HEK293 (cell line): Measurements from ENCODE around the gene ACVR1C.

Source experiments
- CTCF ChIA-PET: fragments of 350-600 bp; formaldehyde crosslinking; extraction: SDS; loops from one replicate; lab custom pipeline; 2021; ENCODE audit warnings: antibody characterized with exemption; lab: Yijun Ruan, JAX
- POLR2A ChIA-PET: fragments of 300-600 bp; formaldehyde crosslinking; extraction: SDS; loops from one replicate; lab custom pipeline; 2020; ENCODE audit warnings: antibody characterized with exemption, inconsistent platforms; lab: Yijun Ruan, JAX
- H3K27ac ChIP-seq: fragments of 200-500 bp; sonication (Bioruptor generic); 2 replicates; pipeline ENCODE4 v1.5.1; 2014; ENCODE audit warnings: low read depth, low read length, control low read depth, inconsistent platforms; ENCODE audit errors: extremely low read depth
- H3K36me3 ChIP-seq, 2 experiments: fragments of 200-500 bp in 1 of 2; sonication (Bioruptor generic) in 1 of 2; 1 replicate in 1 of 2; 2 replicates in 1 of 2; pipeline ENCODE4 v1.5.1; 2014 to 2017; ENCODE audit warnings: inconsistent platforms in 2 of 2, low read length in 2 of 2; ENCODE audit not compliant: control insufficient read depth in 2 of 2, insufficient read depth in 1 of 2
- H3K4me1 ChIP-seq: fragments of 200-500 bp; sonication (Bioruptor generic); 2 replicates; pipeline ENCODE4 v1.5.1; 2014; ENCODE audit warnings: mild to moderate bottlenecking, low read length, inconsistent platforms; ENCODE audit not compliant: control insufficient read depth, insufficient read depth
- H3K4me3 ChIP-seq: 2 replicates; pipeline ENCODE4 v1.5.1; 2011; ENCODE audit warnings: low read depth, mild to moderate bottlenecking, control low read depth, low read length, moderate library complexity
- H3K9me3 ChIP-seq: fragments of 200-500 bp; sonication (Bioruptor generic); 2 replicates; pipeline ENCODE4 v1.5.1; 2014; ENCODE audit warnings: low read depth, low read length, inconsistent platforms; ENCODE audit not compliant: control insufficient read depth, insufficient read depth
- AEBP2 ChIP-seq: fragments of 450-650 bp; formaldehyde crosslinking; IDR thresholded peaks from 2 replicates; pipeline ENCODE4 v1.5.1; 2016; ENCODE audit warnings: missing biosample characterization, missing genetic modification characterization, borderline replicate concordance
- CTCF ChIP-seq: fragments of 450-650 bp; formaldehyde crosslinking; IDR thresholded peaks from 2 replicates; pipeline ENCODE4 v1.5.1; 2016; ENCODE audit warnings: missing biosample characterization, missing genetic modification characterization
- EGR2 ChIP-seq: fragments of 450-650 bp; formaldehyde crosslinking; IDR thresholded peaks from 2 replicates; pipeline ENCODE4 v1.5.1; 2016; ENCODE audit warnings: low read depth, missing biosample characterization, missing genetic modification characterization
- GFI1B ChIP-seq: fragments of 450-650 bp; formaldehyde crosslinking; IDR thresholded peaks from 2 replicates; pipeline ENCODE4 v1.5.1; 2016; ENCODE audit warnings: missing biosample characterization, missing genetic modification characterization
- KLF10 ChIP-seq: fragments of 450-650 bp; IDR thresholded peaks from 2 replicates; pipeline ENCODE4 v1.5.1; 2018; ENCODE audit warnings: missing biosample characterization, mild to moderate bottlenecking, missing genetic modification characterization
- KLF16 ChIP-seq: fragments of 450-650 bp; formaldehyde crosslinking; IDR thresholded peaks from 2 replicates; pipeline ENCODE4 v1.5.1; 2017; ENCODE audit warnings: missing biosample characterization, missing genetic modification characterization
- KLF8 ChIP-seq: fragments of 450-650 bp; formaldehyde crosslinking; IDR thresholded peaks from 2 replicates; pipeline ENCODE4 v1.5.1; 2016; ENCODE audit warnings: missing biosample characterization, missing genetic modification characterization
- PRDM10 ChIP-seq: fragments of 450-650 bp; formaldehyde crosslinking; IDR thresholded peaks from 2 replicates; pipeline ENCODE4 v1.5.1; 2016; ENCODE audit warnings: missing biosample characterization, missing genetic modification characterization
- SETDB1 ChIP-seq: IDR thresholded peaks from one replicate; pipeline ENCODE4 v1.6.1; 2017; ENCODE audit warnings: mild to moderate bottlenecking, low read length, moderate library complexity, mixed read lengths; ENCODE audit not compliant: insufficient read length
- SP2 ChIP-seq: fragments of 450-650 bp; formaldehyde crosslinking; IDR thresholded peaks from 2 replicates; pipeline ENCODE4 v1.5.1; 2016; ENCODE audit warnings: missing biosample characterization, missing genetic modification characterization
- TCF7L2 ChIP-seq: IDR thresholded peaks from 2 replicates; pipeline ENCODE4 v1.6.1; 2011; ENCODE audit warnings: low read depth, mild to moderate bottlenecking, inconsistent platforms, low read length, moderate library complexity, borderline replicate concordance
- TRIM28 ChIP-seq: IDR thresholded peaks from 2 replicates; pipeline ENCODE4 v1.6.1; 2011; ENCODE audit warnings: low read length, control low read depth, borderline replicate concordance
- YY1 ChIP-seq: fragments of 450-650 bp; formaldehyde crosslinking; IDR thresholded peaks from 2 replicates; pipeline ENCODE4 v1.5.1; 2018; ENCODE audit warnings: missing biosample characterization, missing genetic modification characterization
- ZBTB20 ChIP-seq: fragments of 450-650 bp; formaldehyde crosslinking; IDR thresholded peaks from 2 replicates; pipeline ENCODE4 v1.5.1; 2016; ENCODE audit warnings: missing biosample characterization, missing genetic modification characterization
- ZBTB26 ChIP-seq: fragments of 450-650 bp; formaldehyde crosslinking; optimal IDR thresholded peaks from 2 replicates; pipeline ENCODE3; 2016; ENCODE audit warnings: missing biosample characterization, mild to moderate bottlenecking, missing genetic modification characterization
- ZBTB44 ChIP-seq: fragments of 450-650 bp; IDR thresholded peaks from 2 replicates; pipeline ENCODE4 v1.5.1; 2018; ENCODE audit warnings: missing biosample characterization, mild to moderate bottlenecking, missing genetic modification characterization
- ZBTB6 ChIP-seq: fragments of 450-650 bp; formaldehyde crosslinking; IDR thresholded peaks from 2 replicates; pipeline ENCODE4 v1.5.1; 2017; ENCODE audit warnings: missing biosample characterization, missing genetic modification characterization
- ZBTB8A ChIP-seq: fragments of 450-650 bp; formaldehyde crosslinking; IDR thresholded peaks from 2 replicates; pipeline ENCODE4 v1.5.1; 2016; ENCODE audit warnings: missing biosample characterization, missing genetic modification characterization
- ZNF155 ChIP-seq: fragments of 450-650 bp; formaldehyde crosslinking; IDR thresholded peaks from 2 replicates; pipeline ENCODE4 v1.5.1; 2016; ENCODE audit warnings: missing biosample characterization, missing genetic modification characterization
- ZNF223 ChIP-seq: fragments of 450-650 bp; formaldehyde crosslinking; IDR thresholded peaks from 2 replicates; pipeline ENCODE4 v1.5.1; 2016; ENCODE audit warnings: missing biosample characterization, missing genetic modification characterization
- ZNF335 ChIP-seq: fragments of 450-650 bp; formaldehyde crosslinking; conservative IDR thresholded peaks from 2 replicates; pipeline ENCODE4 v1.5.1; 2016; ENCODE audit warnings: missing biosample characterization, missing genetic modification characterization
- ZNF449 ChIP-seq: fragments of 450-650 bp; formaldehyde crosslinking; IDR thresholded peaks from 2 replicates; pipeline ENCODE4 v1.5.1; 2017; ENCODE audit warnings: missing biosample characterization, mild to moderate bottlenecking, missing genetic modification characterization, moderate library complexity
- ZNF561 ChIP-seq: fragments of 450-650 bp; IDR thresholded peaks from 2 replicates; pipeline ENCODE4 v1.5.1; 2018; ENCODE audit warnings: missing biosample characterization, missing genetic modification characterization, borderline replicate concordance
- ZNF624 ChIP-seq: fragments of 450-650 bp; formaldehyde crosslinking; IDR thresholded peaks from 2 replicates; pipeline ENCODE4 v1.5.1; 2017; ENCODE audit warnings: missing biosample characterization, missing genetic modification characterization

The ACVR1C gene

GRCh38 chr2:157628477-157629415 lies at the start of gene ACVR1C:
ACVR1C (minus strand) TSS chr2:157628864; CDS start chr2:157628644, 220 bp downstream.
- Histone ChIP-seq H3K36me3 (no peaks in the 10 kb centered on the region), H3K4me3 (peak within 1 kb of the TSS; percentile 61), H3K4me1 (no peaks in the 10 kb centered on the region), H3K27ac (peak within 1 kb of the TSS; percentile 62; the same call in 1 of the 2 replicates), H3K9me3 (no peaks in the 10 kb centered on the region)
- ChIA-PET CTCF (interaction anchor here (0.5 to 2.3 kb wide), 30 partner anchors 9 to 1842 kb away, joined by 3 to 21 read pairs (median 3); no protein-coding TSS in a partner anchor), POLR2A (interaction anchor here (0.6 kb wide), 1 partner anchor 477 kb away, joined by 5 read pairs; no protein-coding TSS in a partner anchor)
- TF ChIP-seq EGR2 (tag by site-specific recombination) (no peak; the same call in 1 of the 2 replicates), SETDB1 (no peak), ZNF335 (tag by site-specific recombination) (peak; percentile 66), GFI1B (tag by site-specific recombination) (no peak), CTCF (peak; percentile 53), ZNF561 (tag by site-specific recombination) (no peak), AEBP2 (tag by site-specific recombination) (no peak), YY1 (tag by site-specific recombination) (no peak), PRDM10 (peak; percentile 72), TRIM28 (peak; percentile 67; the same call in 1 of the 2 replicates), KLF8 (tag by site-specific recombination) (0 out of 2 replicates have a peak, but pooled peaks have one; percentile 29), ZNF624 (tag by site-specific recombination) (no peak), SP2 (tag by site-specific recombination) (peak; percentile 48), ZBTB44 (no peak), ZNF223 (tag by site-specific recombination) (no peak), ZBTB26 (tag by site-specific recombination) (peak; percentile 69), ZBTB20 (tag by site-specific recombination) (peak; percentile 65), KLF10 (tag by site-specific recombination) (no peak), KLF16 (tag by site-specific recombination) (no peak), ZBTB6 (peak; percentile 76; the same call in 1 of the 2 replicates), ZNF155 (tag by site-specific recombination) (no peak), ZBTB8A (tag by site-specific recombination) (peak; percentile 87), ZNF449 (tag by site-specific recombination) (no peak), TCF7L2 (peak; percentile 74)
